ENCODE results near the gene WASHC2A. TPM values are rescaled to one million over a fixed set of nuclear protein-coding genes. Genes with fewer than 3 reads are reported as not detected.
"Not testable (repeated sequence)": the region's sequence is repeated elsewhere in the genome, so short reads cannot be mapped to it uniquely, and the experiment has no call there.

Gene WASHC2A
- total RNA-seq (2014; rRNA removed; shearing (Covaris generic)) = 21.1 and 26.1 TPM in 2 replicates
- 11.0 and 14.4 TPM in 2 replicates for polyA plus RNA-seq (2015; cell fraction: cytosol; rRNA removed)
- 46.3 and 47.8 TPM in 2 replicates for polyA plus RNA-seq (2015; cell fraction: nucleus; rRNA removed)

GRCh38 chr10:50067546-50068351 lies at the start of gene WASHC2A:
TSS of gene WASHC2A (plus strand) at chr10:50067954. CDS start at chr10:50068006, 52 bp downstream.
- peak; percentile 92 for DNase-seq (ENCODE audit: low read depth)

- not testable (repeated sequence) for DNase-seq (ENCODE audit: low read depth)
Measured at GRCh38 chr10:50019279-50019678, 48.5 kb upstream of the WASHC2A start.

- DNase-seq (ENCODE audit: low read depth) = not testable (repeated sequence)
Measured at GRCh38 chr10:50020451-50021024, 47.2 kb upstream of the WASHC2A start.

- no peak for DNase-seq (ENCODE audit: low read depth)
Measured at GRCh38 chr10:50021646-50022045, 46.1 kb upstream of the WASHC2A start.

- not testable (repeated sequence) for DNase-seq (ENCODE audit: low read depth)
Measured at GRCh38 chr10:50024716-50025383, 42.9 kb upstream of the WASHC2A start.

GRCh38 chr10:50025627-50026026 lies 42.1 kb upstream of the WASHC2A start:
- DNase-seq (ENCODE audit: low read depth) = no peak

GRCh38 chr10:50027195-50027594 lies 40.6 kb upstream of the WASHC2A start:
- no peak for DNase-seq (ENCODE audit: low read depth)

GRCh38 chr10:50033481-50033880 lies 34.3 kb upstream of the WASHC2A start:
- DNase-seq (ENCODE audit: low read depth) = no peak

- DNase-seq (ENCODE audit: low read depth) = not testable (repeated sequence)
Measured at GRCh38 chr10:50035337-50035736, 32.4 kb upstream of the WASHC2A start.

GRCh38 chr10:50044941-50045664 lies 22.7 kb upstream of the WASHC2A start:
- no peak for DNase-seq (ENCODE audit: low read depth)

- not testable (repeated sequence) for DNase-seq (ENCODE audit: low read depth)
Measured at GRCh38 chr10:50046457-50046856, 21.3 kb upstream of the WASHC2A start.

- DNase-seq (ENCODE audit: low read depth) = not testable (repeated sequence)
Measured at GRCh38 chr10:50047594-50047993, 20.2 kb upstream of the WASHC2A start.

- DNase-seq (ENCODE audit: low read depth) = peak; percentile 42
Measured at GRCh38 chr10:50051995-50052660, 15.6 kb upstream of the WASHC2A start.

GRCh38 chr10:50052778-50053376 lies 14.9 kb upstream of the WASHC2A start:
- DNase-seq (ENCODE audit: low read depth) = not testable (repeated sequence)

GRCh38 chr10:50055494-50056292 lies 12.1 kb upstream of the WASHC2A start:
- not testable (repeated sequence) for DNase-seq (ENCODE audit: low read depth)

GRCh38 chr10:50056654-50057053 lies 11.1 kb upstream of the WASHC2A start:
- DNase-seq (ENCODE audit: low read depth) = not testable (repeated sequence)

- not testable (repeated sequence) for DNase-seq (ENCODE audit: low read depth)
Measured at GRCh38 chr10:50058727-50059126, 9.0 kb upstream of the WASHC2A start.

GRCh38 chr10:50059946-50060345 lies 7.8 kb upstream of the WASHC2A start:
- peak; percentile 9 for DNase-seq (ENCODE audit: low read depth)

- not testable (repeated sequence) for DNase-seq (ENCODE audit: low read depth)
Measured at GRCh38 chr10:50061548-50061947, 6.2 kb upstream of the WASHC2A start.

All from HT1080 (cell line).